ENCODE data around the gene ACTR8. TPM values are rescaled to one million over a fixed set of nuclear protein-coding genes. Genes with fewer than 3 reads are reported as not detected.

ACTR8 gene
- total and polyA plus RNA-seq, 2 of the 4 experiments (the other 2 are of a cell fraction) = 20.3 to 31.4 TPM

DNA sequence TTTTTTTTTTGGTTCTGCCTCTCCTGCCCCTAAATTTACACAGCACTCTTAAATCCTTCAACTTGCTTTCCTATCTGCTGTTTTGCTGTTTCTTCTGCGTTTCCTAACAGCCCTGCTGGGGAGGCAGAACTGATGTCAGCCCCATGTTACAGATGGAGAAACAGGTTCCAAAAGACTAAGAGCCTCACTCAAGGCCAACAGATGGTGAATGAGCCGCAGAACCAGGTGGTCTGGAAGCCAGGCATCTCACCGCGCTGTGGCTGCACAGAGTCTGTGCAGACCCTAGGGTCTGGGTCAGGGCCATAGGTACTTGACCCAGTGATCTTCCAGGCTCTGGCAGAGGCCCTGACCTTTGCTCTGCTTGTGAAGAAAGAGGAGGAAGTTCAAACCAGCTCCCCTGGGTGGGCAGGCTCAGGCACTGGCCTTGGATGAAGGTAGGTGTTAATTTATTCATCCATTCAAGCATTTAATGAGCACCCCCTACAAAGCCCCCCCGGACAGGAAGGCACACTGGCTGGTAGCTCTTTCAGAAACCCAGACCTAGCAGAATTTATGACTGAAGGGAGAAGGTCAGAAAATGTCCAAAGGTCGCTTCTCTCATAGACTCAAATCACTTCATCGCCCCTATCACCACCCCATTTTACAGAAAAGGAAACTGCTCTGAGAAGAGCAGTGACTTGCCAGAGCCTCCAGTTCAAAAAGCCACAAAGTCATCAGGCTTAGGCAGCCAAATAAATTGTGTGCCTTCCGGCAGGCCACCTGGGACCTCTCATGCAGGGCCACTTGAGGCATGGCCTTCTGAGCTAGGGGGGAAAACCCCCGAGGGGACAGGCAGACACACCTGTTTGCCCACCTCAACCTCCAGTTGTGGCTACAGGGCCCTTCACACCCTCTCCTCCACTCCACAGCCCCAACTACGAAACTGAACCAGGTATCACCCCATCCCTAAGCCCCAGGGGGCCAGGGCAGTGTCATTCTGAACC lies 38.5 kb downstream of the ACTR8 start:
- TF ChIP-seq MAFK (IDR thresholded peaks at IDR 0.05; ENCODE audit: low read depth, low read length) (no peak), FOS (IDR thresholded peaks at IDR 0.05; ENCODE audit: low read depth, low read length) (no peak), CHD1 (IDR thresholded peaks at IDR 0.05; ENCODE audit: low read depth, low read length) (no peak), CEBPB (IDR thresholded peaks at IDR 0.05; ENCODE audit: low read depth, low read length) (no peak), RAD21 (IDR thresholded peaks at IDR 0.05; ENCODE audit: low read length) (no peak), MAZ (IDR thresholded peaks at IDR 0.05; ENCODE audit: borderline replicate concordance, low read depth, low read length) (no peak), BHLHE40 (IDR thresholded peaks at IDR 0.05; ENCODE audit: low read depth, low read length) (no peak), RCOR1 (IDR thresholded peaks at IDR 0.05; ENCODE audit: insufficient replicate concordance, low read length) (no peak), SMC3 (IDR thresholded peaks at IDR 0.05; ENCODE audit: low read depth, low read length) (no peak), RFX5 (IDR thresholded peaks at IDR 0.05; ENCODE audit: low read depth, low read length) (no peak), NFE2L2 (IDR thresholded peaks at IDR 0.05; ENCODE audit: low read depth, low read length) (no peak)
- TF ChIP-seq, protein P1, sequence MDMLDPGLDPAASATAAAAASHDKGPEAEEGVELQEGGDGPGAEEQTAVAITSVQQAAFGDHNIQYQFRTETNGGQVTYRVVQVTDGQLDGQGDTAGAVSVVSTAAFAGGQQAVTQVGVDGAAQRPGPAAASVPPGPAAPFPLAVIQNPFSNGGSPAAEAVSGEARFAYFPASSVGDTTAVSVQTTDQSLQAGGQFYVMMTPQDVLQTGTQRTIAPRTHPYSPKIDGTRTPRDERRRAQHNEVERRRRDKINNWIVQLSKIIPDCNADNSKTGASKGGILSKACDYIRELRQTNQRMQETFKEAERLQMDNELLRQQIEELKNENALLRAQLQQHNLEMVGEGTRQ (IDR thresholded peaks at IDR 0.05; ENCODE audit: low read depth, low read length) = no peak
- TF ChIP-seq, protein P2, sequence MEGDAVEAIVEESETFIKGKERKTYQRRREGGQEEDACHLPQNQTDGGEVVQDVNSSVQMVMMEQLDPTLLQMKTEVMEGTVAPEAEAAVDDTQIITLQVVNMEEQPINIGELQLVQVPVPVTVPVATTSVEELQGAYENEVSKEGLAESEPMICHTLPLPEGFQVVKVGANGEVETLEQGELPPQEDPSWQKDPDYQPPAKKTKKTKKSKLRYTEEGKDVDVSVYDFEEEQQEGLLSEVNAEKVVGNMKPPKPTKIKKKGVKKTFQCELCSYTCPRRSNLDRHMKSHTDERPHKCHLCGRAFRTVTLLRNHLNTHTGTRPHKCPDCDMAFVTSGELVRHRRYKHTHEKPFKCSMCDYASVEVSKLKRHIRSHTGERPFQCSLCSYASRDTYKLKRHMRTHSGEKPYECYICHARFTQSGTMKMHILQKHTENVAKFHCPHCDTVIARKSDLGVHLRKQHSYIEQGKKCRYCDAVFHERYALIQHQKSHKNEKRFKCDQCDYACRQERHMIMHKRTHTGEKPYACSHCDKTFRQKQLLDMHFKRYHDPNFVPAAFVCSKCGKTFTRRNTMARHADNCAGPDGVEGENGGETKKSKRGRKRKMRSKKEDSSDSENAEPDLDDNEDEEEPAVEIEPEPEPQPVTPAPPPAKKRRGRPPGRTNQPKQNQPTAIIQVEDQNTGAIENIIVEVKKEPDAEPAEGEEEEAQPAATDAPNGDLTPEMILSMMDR (conservative IDR thresholded peaks at IDR 0.05; ENCODE audit: low read depth, low read length) = no peak
- Histone ChIP-seq H2AFZ (replicated peaks; ENCODE audit: low read length, poor library complexity) (no peak overlapping the region), H3K4me1 (ENCODE audit: control insufficient read depth, insufficient read depth, low read length) (no peaks in the 10 kb centered on the region; the same call in 1 of the 2 replicates), H3K79me1 (ENCODE audit: low read depth in 1 of 2, low read length in 2 of 2) (no peaks in the 10 kb centered on the region), H3K23ac (ENCODE audit: low read depth, low read length) (no peak overlapping the region), H3K4me2 (ENCODE audit: low read depth, low read length) (no peak overlapping the region), H4K8ac (ENCODE audit: low read depth in 2 of 2, low read length in 2 of 2) (no peak overlapping the region), H3K36me3 (ENCODE audit: control insufficient read depth, insufficient read depth, low read length) (no peaks in the 10 kb centered on the region), H3K4ac (ENCODE audit: low read depth, low read length) (no peak overlapping the region), H4K5ac (ENCODE audit: low read depth, low read length) (no peak overlapping the region), H3K14ac (replicated peaks; ENCODE audit: low read depth, low read length) (no peak overlapping the region), H3K4me3 (ENCODE audit: insufficient read depth, low read depth, low read length) (no peak overlapping the region), H2BK15ac (ENCODE audit: low read depth, low read length) (no peak overlapping the region), H4K91ac (ENCODE audit: insufficient read depth, low read depth, low read length) (no peak overlapping the region), H3K56ac (ENCODE audit: extremely low read depth, insufficient read depth, low read length) (no peak overlapping the region), H2BK120ac (ENCODE audit: low read depth, low read length) (no peak overlapping the region), H3K18ac (ENCODE audit: low read depth, low read length) (no peak overlapping the region), H2BK20ac (ENCODE audit: low read depth, low read length) (no peak overlapping the region), H2AK9ac (replicated peaks; ENCODE audit: low read depth, low read length, poor library complexity) (no peak overlapping the region), H3K9me3 (ENCODE audit: control insufficient read depth, insufficient read depth, low read length) (peaks cover 3% of the 10 kb centered on the region; the same call in 1 of the 2 replicates), H3K27me3 (ENCODE audit: control insufficient read depth, insufficient read depth, low read length) (peaks cover 52% of the 10 kb centered on the region), H2BK5ac (ENCODE audit: low read depth, low read length, poor library complexity, severe bottlenecking) (no peak overlapping the region), H2AK5ac (ENCODE audit: low read depth, low read length) (no peak overlapping the region), H3K27ac (ENCODE audit: insufficient read depth, low read length) (no peak overlapping the region), H3K9ac (ENCODE audit: low read depth, low read length) (no peak overlapping the region), H3K9me1 (ENCODE audit: insufficient read depth, low read length) (no peaks in the 10 kb centered on the region), H4K20me1 (ENCODE audit: insufficient read depth, low read length) (no peaks in the 10 kb centered on the region)
- POLR2A ChIA-PET (ENCODE audit: unreplicated experiment) = no interaction called here
- ATAC-seq (ENCODE audit: low read depth) = no peak
- CTCF ChIA-PET = no interaction called here
- in situ Hi-C loops (cut with MboI; ENCODE audit: low sequenced_read_pairs) = no loop called here
- WGBS, 2 experiments (ENCODE audit: extremely low coverage in 2 of 2, insufficient read length in 1 of 2) = 90% methylated on average over 2 of the region's 10 CpGs; no CpG with 5 or more reads in 1 of the 2 experiments
- BruUV-seq (replicated peaks) = no TSS peak
- dilution Hi-C loops (cut with HindIII; ENCODE audit: low sequenced_read_pairs, unreplicated experiment) = no loop called here
- no peak for DNase-seq
- intact Hi-C loops (cut with micrococcal nuclease) = no loop called here
